ENCODE measurements around the gene CEMIP. TPM values are rescaled to one million over a fixed set of nuclear protein-coding genes. Genes with fewer than 3 reads are reported as not detected.

Gene CEMIP
- total RNA-seq, 2 donors from 2014 or later, result 0.05 to 0.09 TPM

DNA sequence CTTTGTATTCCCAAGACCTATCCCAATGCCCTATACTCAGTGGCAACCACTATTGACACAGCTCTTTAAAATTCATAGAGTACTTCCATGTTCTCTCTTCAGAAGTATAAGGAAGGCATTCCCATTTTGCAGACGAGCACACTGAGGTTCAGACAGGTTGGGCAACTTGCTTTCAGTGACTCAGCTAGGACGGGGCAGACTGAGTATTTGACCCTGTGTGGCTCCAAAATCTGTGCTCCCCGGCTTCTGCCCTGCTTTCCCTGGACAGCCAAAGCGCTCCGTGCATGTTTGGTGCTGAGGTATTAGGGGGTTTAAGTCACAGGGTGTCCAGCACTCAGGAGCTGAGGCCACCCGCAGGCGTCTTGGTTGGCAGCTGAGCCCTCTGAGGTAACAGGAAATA, 59.5 kb downstream of the CEMIP start:
- DNase-seq (no peak), ATAC-seq (replicated peaks in 1 of 2) (no peak)
- H3K9me3 Mint-ChIP-seq, result no peaks in the 10 kb centered on the region
- H3K4me1 Mint-ChIP-seq (ENCODE audit: low read depth), result no peaks in the 10 kb centered on the region
- H3K27ac Mint-ChIP-seq, result no peak overlapping the region
- no peak overlapping the region for H3K4me3 Mint-ChIP-seq
- peaks cover 14% of the 10 kb centered on the region for H3K27me3 Mint-ChIP-seq (ENCODE audit: low read depth)
- H3K36me3 Mint-ChIP-seq (ENCODE audit: insufficient read depth in 2 of 2), result no peaks in the 10 kb centered on the region

DNA sequence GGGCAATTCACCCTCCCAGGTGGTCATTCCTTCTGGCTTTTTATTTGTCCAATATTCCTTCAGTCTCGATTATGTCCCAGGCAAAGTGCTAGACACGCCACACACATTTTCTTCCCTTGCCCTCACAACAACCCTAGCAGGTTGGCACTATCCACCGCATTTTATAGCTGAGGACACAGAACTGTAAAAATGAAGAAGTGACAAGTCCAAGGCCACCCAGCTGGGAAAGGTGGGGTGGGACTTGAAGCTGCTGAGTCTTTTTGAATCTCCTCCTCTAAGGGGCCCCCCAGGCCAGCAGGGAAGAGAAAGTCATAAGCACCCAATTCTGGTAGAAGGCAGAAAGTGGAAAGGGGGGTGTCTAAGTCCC, 60.6 kb downstream of the CEMIP start:
- Mint-ChIP-seq H3K27me3 (ENCODE audit: low read depth) (peaks cover 14% of the 10 kb centered on the region), H3K4me1 (ENCODE audit: low read depth) (no peaks in the 10 kb centered on the region), H3K36me3 (ENCODE audit: insufficient read depth in 2 of 2) (no peaks in the 10 kb centered on the region), H3K9me3 (no peaks in the 10 kb centered on the region), H3K4me3 (no peak overlapping the region), H3K27ac (no peak overlapping the region)
- no peak for ATAC-seq (replicated peaks in 1 of 2)
- no peak for DNase-seq

DNA sequence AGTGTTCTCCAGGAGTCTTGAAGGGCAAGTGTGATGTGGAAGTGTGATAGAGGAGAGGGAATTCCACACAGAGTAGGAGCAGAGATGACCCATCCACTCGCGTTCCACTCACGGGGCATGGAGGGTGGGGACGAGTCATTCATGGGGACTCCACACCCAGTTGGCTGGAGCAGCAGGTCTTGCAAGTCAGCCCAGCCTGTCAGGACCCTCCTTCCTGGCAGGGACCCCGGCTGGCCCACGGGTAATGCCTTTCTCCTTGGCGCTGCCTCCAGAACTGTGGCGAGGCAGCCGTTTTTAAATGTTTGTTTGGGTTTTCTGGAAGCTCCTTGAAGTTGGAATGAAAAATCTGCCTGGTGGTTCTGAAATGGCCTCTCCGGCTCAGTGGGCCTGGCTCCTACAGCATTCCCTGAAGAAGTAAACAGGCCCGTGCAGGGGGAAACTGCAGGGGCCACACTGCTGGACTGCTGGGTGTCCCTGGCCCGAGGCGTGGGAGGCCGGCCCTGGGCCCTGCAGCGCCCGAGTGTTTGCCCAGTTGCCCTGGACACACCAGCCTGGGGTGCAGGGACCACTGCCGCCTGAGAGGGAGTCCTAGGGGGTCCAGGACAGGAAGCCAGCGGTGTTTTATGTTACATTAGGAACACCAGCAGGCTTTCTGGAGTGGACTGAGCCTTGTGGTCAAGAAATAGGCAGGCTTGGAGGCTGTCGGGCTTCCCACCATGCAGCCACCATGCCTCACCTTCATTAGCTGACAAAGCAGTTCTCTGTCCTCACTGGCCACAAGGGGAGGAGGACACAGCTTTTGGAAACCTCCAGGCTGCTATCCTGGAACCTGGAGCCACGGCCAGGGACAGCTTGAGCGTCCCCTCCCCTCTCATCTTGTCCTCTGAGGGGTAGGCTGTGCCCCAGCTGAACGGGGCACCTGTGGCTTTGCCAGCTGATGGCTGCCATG, 61.3 kb downstream of the CEMIP start:
- Mint-ChIP-seq H3K4me1 (ENCODE audit: low read depth) (no peaks in the 10 kb centered on the region), H3K9me3 (no peaks in the 10 kb centered on the region), H3K27me3 (ENCODE audit: low read depth) (peaks cover 14% of the 10 kb centered on the region), H3K36me3 (ENCODE audit: insufficient read depth in 2 of 2) (no peaks in the 10 kb centered on the region), H3K27ac (no peak overlapping the region), H3K4me3 (no peak overlapping the region)
- DNase-seq (no peak), ATAC-seq (replicated peaks in 1 of 2) (no peak)

DNA sequence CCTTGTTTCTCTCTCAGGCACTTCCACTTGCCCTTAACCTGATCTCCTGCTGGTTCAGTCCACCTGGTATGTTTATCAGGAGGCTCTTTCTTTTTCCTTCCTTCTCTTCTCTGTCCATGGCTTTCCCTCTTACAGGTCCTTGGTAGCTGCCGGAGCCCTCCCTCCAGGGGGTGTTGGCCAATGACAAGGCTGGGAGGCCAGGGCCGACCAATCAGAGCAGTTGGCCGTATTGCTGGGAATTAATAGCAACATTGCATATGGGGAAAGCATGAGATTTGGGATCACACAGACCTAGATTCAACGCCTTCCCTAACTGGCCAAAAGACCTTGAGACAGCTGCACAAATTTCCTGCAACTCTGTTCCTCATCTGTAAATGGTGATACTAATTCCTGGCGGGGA, 62.4 kb downstream of the CEMIP start:
- H3K9me3 Mint-ChIP-seq, result no peaks in the 10 kb centered on the region
- H3K27ac Mint-ChIP-seq, result no peak overlapping the region
- H3K4me3 Mint-ChIP-seq, result no peak overlapping the region
- DNase-seq, result no peak
- no peaks in the 10 kb centered on the region for H3K4me1 Mint-ChIP-seq (ENCODE audit: low read depth)
- H3K27me3 Mint-ChIP-seq (ENCODE audit: low read depth), result peaks cover 24% of the 10 kb centered on the region
- H3K36me3 Mint-ChIP-seq (ENCODE audit: insufficient read depth in 2 of 2), result no peaks in the 10 kb centered on the region
- ATAC-seq (replicated peaks in 1 of 2), result no peak

DNA sequence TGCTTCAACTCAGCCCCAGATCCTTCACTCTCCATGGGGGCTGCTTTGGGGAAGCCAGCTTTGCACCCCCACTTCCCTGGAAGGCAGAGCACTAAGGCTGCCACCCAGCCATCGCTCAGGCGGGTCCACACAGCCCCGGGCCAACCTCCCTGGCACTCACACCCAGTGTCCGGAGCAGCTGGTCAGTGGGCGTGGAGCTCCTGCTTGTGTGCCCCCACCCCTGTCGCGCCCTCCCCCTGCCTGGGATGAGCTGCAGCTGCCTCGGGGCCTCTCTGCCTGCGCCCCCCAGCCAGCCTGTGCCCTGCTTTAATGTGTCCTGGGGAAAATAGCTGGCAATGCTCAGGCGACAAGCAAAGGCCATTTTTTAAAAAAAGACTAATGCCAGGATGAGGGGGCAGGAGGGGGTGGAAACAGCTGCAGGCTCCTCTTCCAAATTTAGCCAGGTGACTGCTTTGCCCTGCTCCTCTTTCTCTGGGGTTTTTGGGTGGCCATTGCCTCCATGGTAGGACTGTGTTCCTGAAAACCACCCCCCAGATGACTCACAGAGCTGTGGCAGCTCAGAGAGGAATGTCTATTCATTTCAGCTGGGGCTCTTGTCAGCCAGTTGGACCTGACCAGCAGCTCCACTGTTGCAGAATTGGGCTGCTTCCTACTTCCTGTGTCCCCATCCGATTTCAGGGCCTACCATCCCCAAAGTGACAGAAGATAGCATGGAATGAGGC, 65.0 kb downstream of the CEMIP start:
- Mint-ChIP-seq H3K36me3 (ENCODE audit: insufficient read depth in 2 of 2) (no peaks in the 10 kb centered on the region), H3K27ac (no peak overlapping the region), H3K9me3 (no peaks in the 10 kb centered on the region), H3K27me3 (ENCODE audit: low read depth) (peaks cover 10% of the 10 kb centered on the region), H3K4me1 (ENCODE audit: low read depth) (no peaks in the 10 kb centered on the region), H3K4me3 (no peak overlapping the region)
- ATAC-seq (replicated peaks in 1 of 2) (no peak), DNase-seq (no peak)

DNA sequence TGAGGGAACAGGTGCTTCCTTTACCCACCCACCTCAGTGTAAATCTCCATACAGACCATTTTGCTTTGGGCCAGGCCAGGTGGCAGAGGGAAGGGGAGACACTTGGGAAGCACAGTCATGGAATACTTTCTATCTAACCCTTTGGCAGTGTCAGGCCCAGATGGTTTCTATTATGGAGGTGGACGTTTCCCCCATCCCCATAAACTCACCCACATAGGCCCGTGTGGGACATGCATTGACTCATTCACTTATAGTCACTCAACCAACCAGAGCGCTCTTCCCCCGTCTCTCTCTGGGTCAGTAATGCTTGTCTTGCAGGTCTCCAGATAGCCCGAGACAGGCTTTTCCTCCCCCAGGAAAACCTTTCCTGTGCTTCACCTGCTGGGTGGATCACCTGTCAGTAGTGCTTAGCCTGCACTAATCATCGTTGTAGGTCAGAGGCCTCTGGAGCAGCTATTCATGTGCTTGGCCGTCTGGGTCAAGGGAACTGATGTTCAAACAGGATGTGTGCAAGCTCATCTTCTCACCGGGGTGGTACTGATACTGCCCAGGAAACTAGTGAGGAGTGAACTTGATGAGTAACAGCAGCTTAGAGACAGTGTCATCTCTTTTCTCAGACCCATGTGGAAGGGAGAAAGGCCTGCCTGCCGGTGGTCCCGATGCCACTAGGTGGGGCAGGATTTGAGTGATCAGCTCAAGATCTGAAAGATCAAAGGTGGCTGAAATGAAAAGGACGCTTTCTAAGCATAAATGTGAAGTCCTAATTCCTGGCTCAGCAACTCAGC, 67.1 kb downstream of the CEMIP start:
- no peak overlapping the region for H3K27ac Mint-ChIP-seq
- ATAC-seq (replicated peaks in 1 of 2), result no peak
- H3K4me1 Mint-ChIP-seq (ENCODE audit: low read depth), result no peaks in the 10 kb centered on the region
- DNase-seq, result no peak
- H3K9me3 Mint-ChIP-seq, result no peaks in the 10 kb centered on the region
- peaks cover 17% of the 10 kb centered on the region for H3K27me3 Mint-ChIP-seq (ENCODE audit: low read depth)
- no peak overlapping the region for H3K4me3 Mint-ChIP-seq
- no peaks in the 10 kb centered on the region for H3K36me3 Mint-ChIP-seq (ENCODE audit: insufficient read depth in 2 of 2)

DNA sequence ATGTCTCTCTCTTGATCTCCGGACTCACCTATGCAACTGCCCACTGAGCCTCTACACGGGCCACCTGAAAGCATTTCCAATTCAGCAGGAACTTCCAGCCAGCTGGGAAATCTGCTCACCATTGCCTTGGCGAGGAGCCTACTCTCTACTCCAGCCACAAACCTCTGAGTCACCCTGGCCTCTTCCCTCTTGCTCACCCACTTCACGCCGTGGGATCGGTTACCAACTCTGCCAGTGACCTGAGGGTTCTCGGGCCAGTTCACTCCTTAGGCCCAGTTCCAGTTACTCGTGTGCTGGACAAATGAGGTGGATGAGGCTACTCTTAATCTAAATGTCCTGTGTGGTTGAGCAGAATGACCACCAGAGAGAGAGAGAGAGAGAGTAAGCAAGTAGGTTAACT, 70.1 kb downstream of the CEMIP start:
- ATAC-seq (replicated peaks in 1 of 2) (no peak), DNase-seq (no peak)
- Mint-ChIP-seq H3K27me3 (ENCODE audit: low read depth) (peaks cover 17% of the 10 kb centered on the region), H3K9me3 (no peaks in the 10 kb centered on the region), H3K27ac (no peak overlapping the region), H3K4me1 (ENCODE audit: low read depth) (no peaks in the 10 kb centered on the region), H3K36me3 (ENCODE audit: insufficient read depth in 2 of 2) (no peaks in the 10 kb centered on the region), H3K4me3 (no peak overlapping the region)

DNA sequence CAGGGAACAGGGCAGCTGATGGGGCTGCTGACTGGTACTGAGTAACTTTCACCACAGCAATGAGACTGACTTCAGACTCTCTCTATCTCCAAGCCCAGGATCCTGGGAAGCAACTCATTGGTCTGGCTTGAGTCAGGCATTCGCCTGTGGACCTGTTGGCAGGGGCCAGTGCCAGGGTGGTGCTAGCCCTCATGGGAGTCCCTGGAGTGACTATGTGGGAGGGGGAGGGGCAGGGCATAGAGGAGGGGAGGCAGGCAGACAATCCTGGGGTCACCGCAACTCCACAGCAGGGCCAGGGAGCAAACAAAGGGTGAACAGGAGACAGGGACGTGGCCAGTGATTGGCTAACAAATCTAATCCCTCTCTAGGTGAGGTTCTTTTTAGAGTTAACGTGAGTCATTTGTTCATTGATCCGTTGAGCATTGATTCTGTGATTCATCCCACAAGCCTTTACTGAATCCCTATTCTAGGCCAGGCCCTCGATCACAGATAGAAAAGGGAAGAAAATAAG, 71.8 kb downstream of the CEMIP start:
- H3K4me1 Mint-ChIP-seq (ENCODE audit: low read depth), result peaks cover 2% of the 10 kb centered on the region
- H3K4me3 Mint-ChIP-seq, result no peak overlapping the region
- peaks cover 15% of the 10 kb centered on the region for H3K27me3 Mint-ChIP-seq (ENCODE audit: low read depth)
- no peaks in the 10 kb centered on the region for H3K36me3 Mint-ChIP-seq (ENCODE audit: insufficient read depth in 2 of 2)
- H3K27ac Mint-ChIP-seq, result no peak overlapping the region
- no peak for DNase-seq
- ATAC-seq (replicated peaks in 1 of 2), result no peak
- H3K9me3 Mint-ChIP-seq, result no peaks in the 10 kb centered on the region

DNA sequence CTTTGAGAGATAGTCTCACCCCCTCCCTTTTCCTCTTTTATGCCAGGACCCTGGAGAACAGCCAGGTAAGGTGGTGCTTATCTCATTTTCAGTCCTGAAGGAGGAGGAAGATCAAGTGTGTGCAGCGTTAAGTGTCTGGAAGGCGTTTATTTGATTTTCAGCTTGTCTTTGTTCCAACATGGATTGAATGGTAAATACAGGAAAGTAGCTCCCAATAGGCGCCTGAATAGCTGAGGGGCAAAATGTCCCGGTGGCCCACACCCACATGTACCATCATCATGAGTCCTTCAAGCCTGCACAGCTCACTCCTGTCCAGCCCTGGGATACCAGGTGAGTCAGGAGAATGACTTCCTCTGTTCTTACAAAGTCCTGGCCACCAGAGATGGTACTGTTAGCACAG, 73.5 kb downstream of the CEMIP start:
- no peaks in the 10 kb centered on the region for H3K9me3 Mint-ChIP-seq
- peaks cover 18% of the 10 kb centered on the region for H3K4me1 Mint-ChIP-seq (ENCODE audit: low read depth)
- peaks cover 14% of the 10 kb centered on the region for H3K27me3 Mint-ChIP-seq (ENCODE audit: low read depth)
- no peak overlapping the region for H3K27ac Mint-ChIP-seq
- ATAC-seq (replicated peaks in 1 of 2) (no peak), DNase-seq (no peak)
- no peaks in the 10 kb centered on the region for H3K36me3 Mint-ChIP-seq (ENCODE audit: insufficient read depth in 2 of 2)
- no peak overlapping the region for H3K4me3 Mint-ChIP-seq

DNA sequence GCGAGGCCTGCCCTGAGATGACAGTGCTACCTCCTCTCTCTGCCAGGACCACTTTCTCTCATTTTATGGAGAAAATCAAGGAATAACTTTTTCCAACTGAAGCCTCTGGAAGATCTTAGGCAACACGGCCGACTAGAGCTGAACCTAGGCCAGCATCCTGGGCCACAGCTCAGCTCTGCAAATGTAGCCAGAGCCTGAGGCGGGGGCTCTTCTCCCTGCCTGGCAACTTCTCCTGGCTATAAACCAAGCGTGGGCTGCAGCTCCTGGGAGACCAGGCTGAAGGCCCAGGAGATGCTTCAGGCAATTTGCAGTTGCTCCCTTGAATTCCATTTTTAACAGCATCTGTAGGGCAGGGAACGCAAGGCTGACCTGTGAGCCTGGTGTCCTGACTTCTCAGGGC, 74.9 kb downstream of the CEMIP start:
- ATAC-seq (replicated peaks in 1 of 2) (no peak), DNase-seq (no peak)
- H3K27me3 Mint-ChIP-seq (ENCODE audit: low read depth), result peaks cover 14% of the 10 kb centered on the region
- no peak overlapping the region for H3K4me3 Mint-ChIP-seq
- no peaks in the 10 kb centered on the region for H3K36me3 Mint-ChIP-seq (ENCODE audit: insufficient read depth in 2 of 2)
- H3K27ac Mint-ChIP-seq, result no peak overlapping the region
- no peaks in the 10 kb centered on the region for H3K9me3 Mint-ChIP-seq
- H3K4me1 Mint-ChIP-seq (ENCODE audit: low read depth), result peaks cover 20% of the 10 kb centered on the region

DNA sequence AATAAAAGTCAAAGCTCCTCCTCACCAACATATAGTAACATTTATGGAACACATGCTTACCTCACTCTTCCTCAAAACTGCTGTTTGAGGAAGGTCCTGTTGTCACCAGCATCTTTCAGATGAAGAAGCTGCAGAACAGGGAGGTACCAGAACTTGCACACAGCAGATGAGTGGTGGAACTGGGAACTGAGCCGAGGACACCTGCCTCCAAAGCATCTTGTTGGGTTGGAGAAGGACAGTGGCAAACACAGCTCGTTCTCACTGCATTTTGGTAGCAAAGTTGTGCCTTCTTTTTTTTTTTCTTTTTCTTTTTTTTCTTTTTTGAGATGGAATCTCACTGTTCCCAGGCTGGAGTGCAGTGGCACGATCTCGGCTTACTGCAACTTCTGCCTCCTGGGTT, 76.0 kb downstream of the CEMIP start:
- H3K27ac Mint-ChIP-seq, result no peak overlapping the region
- H3K36me3 Mint-ChIP-seq (ENCODE audit: insufficient read depth in 2 of 2), result no peaks in the 10 kb centered on the region
- no peak for ATAC-seq (replicated peaks in 1 of 2)
- H3K4me3 Mint-ChIP-seq, result no peak overlapping the region
- DNase-seq, result no peak
- H3K4me1 Mint-ChIP-seq (ENCODE audit: low read depth), result peaks cover 20% of the 10 kb centered on the region
- no peaks in the 10 kb centered on the region for H3K9me3 Mint-ChIP-seq
- H3K27me3 Mint-ChIP-seq (ENCODE audit: low read depth), result peaks cover 6% of the 10 kb centered on the region

DNA sequence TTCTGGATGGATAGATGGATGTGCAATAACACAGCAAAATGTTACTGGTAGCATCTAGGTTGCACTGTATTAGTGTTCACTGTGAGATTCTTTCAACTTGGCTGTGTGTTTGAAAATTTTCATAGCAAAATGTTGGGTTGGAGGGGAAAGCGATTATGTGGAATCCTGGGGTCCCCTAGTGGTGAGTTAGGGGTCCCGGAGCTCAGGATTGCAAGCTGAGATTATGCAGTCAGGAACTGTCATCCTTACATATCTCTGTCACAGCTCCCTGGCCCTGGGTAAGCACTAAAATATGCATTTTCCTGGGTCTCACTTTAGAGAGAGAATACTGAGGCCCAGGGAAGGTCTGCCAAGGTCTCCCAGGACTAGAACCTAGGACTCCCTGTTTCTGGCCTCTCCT, 77.2 kb downstream of the CEMIP start:
- Mint-ChIP-seq H3K36me3 (ENCODE audit: insufficient read depth in 2 of 2) (no peaks in the 10 kb centered on the region), H3K27ac (no peak overlapping the region), H3K4me1 (ENCODE audit: low read depth) (peaks cover 20% of the 10 kb centered on the region), H3K27me3 (ENCODE audit: low read depth) (peaks cover 6% of the 10 kb centered on the region), H3K9me3 (no peaks in the 10 kb centered on the region), H3K4me3 (no peak overlapping the region)
- DNase-seq (no peak), ATAC-seq (replicated peaks in 1 of 2) (no peak)

DNA sequence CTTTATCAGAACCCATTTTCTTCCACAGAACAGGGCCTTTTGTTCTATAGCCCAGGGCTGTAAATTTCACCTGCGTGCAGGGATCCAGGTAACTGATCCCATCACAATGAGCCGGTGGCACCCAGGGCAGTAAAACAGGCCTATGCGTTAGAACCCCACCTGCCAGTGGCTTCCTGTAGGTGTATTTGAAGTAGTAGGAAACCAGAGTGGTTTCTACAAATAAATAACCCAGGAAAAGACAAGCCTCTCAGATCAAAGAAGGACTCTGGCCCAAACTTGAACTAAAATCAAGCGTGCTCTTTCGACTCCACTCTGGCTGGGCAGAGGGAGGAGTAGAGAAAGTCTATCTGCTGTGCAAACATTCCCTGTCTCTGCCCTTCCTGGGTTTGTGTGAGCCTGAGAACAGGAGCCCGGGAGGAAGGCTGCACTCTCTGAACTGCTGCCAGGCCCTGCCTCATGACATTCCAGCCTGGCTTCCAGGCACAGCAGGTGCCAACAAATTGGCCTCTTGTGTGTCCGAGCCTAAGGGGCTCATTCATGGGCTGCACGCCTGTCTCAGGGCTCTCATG, 77.7 kb downstream of the CEMIP start:
- peaks cover 20% of the 10 kb centered on the region for H3K4me1 Mint-ChIP-seq (ENCODE audit: low read depth)
- H3K9me3 Mint-ChIP-seq, result no peaks in the 10 kb centered on the region
- no peaks in the 10 kb centered on the region for H3K36me3 Mint-ChIP-seq (ENCODE audit: insufficient read depth in 2 of 2)
- DNase-seq (no peak), ATAC-seq (replicated peaks in 1 of 2) (no peak)
- H3K27me3 Mint-ChIP-seq (ENCODE audit: low read depth), result peaks cover 6% of the 10 kb centered on the region
- no peak overlapping the region for H3K4me3 Mint-ChIP-seq
- H3K27ac Mint-ChIP-seq, result no peak overlapping the region
